ENCODE results near the gene PIK3C2G. TPM values are rescaled to one million over a fixed set of nuclear protein-coding genes. Genes with fewer than 3 reads are reported as not detected.

PIK3C2G gene
- total RNA-seq, 1 experiment from 2014 or later = not detected

DNA sequence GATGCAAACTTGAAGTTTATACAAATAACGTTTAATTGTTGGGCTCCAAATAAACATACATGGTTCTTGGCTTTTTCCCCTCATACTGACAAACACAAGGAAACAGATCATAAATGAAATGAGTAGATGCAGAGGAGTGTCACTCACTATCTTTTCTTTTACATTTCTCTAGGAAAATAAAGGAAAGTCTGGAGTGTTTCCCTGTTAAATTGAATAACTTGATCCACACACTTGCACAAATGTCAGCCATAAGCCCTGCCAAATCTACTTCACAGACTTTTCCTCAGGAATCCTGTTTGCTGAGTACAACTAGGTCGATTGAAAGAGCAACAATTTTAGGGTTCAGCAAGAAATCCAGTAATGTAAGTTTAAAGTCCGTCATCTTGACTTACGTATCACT, 301.2 kb downstream of the PIK3C2G start:
- no TSS peak for BruUV-seq (replicated peaks)
- intact Hi-C loops (cut with micrococcal nuclease; ENCODE audit: unreplicated experiment) = no loop called here
- Histone ChIP-seq H3K4me1 (ENCODE audit: insufficient read depth, low read length, poor library complexity, severe bottlenecking) (no peaks in the 10 kb centered on the region), H3K4me3 (ENCODE audit: low read depth, low read length, poor library complexity, severe bottlenecking) (no peak overlapping the region), H3K27me3 (replicated peaks; ENCODE audit: insufficient read depth, low read depth, low read length, poor library complexity) (no peaks in the 10 kb centered on the region), H3K36me3 (ENCODE audit: insufficient read depth, low read length, poor library complexity, severe bottlenecking) (no peaks in the 10 kb centered on the region), H3K9me3 (ENCODE audit: low read depth, low read length, poor library complexity, severe bottlenecking) (no peaks in the 10 kb centered on the region), H3K27ac (ENCODE audit: low read depth, low read length, poor library complexity, severe bottlenecking) (no peak overlapping the region)
- no peak for TF ChIP-seq EZH2 (IDR thresholded peaks at IDR 0.05; ENCODE audit: borderline replicate concordance, low read depth, low read length, poor library complexity, severe bottlenecking)
- TF ChIP-seq, protein P1, sequence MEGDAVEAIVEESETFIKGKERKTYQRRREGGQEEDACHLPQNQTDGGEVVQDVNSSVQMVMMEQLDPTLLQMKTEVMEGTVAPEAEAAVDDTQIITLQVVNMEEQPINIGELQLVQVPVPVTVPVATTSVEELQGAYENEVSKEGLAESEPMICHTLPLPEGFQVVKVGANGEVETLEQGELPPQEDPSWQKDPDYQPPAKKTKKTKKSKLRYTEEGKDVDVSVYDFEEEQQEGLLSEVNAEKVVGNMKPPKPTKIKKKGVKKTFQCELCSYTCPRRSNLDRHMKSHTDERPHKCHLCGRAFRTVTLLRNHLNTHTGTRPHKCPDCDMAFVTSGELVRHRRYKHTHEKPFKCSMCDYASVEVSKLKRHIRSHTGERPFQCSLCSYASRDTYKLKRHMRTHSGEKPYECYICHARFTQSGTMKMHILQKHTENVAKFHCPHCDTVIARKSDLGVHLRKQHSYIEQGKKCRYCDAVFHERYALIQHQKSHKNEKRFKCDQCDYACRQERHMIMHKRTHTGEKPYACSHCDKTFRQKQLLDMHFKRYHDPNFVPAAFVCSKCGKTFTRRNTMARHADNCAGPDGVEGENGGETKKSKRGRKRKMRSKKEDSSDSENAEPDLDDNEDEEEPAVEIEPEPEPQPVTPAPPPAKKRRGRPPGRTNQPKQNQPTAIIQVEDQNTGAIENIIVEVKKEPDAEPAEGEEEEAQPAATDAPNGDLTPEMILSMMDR (conservative IDR thresholded peaks at IDR 0.05; ENCODE audit: low read depth, low read length) = no peak
- DNase-seq (ENCODE audit: low spot score) = no peak
- CTCF ChIA-PET = no interaction called here
- POLR2A ChIA-PET (ENCODE audit: low non-redundant PET) = no interaction called here

DNA sequence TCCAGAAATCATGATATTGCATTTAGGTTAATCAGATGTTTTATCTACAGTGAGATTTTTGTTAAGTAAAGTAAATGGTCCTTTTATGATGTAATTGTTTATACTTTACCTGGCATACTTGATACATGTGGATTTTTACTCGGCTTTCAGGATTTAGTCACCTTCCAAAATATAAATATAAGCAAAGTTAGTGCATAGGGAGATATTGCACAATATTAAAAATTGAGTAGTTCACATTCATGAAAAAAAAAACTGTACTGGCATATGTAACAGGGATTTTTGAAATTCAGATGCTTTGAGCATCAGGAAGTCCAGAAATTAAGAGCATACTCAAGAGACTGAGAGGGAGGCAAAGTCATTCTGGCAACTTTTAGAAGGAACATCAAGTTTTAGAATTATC, 303.0 kb downstream of the PIK3C2G start:
- no peak for DNase-seq (ENCODE audit: low spot score)
- BruUV-seq (replicated peaks) = no TSS peak
- Histone ChIP-seq H3K4me1 (ENCODE audit: insufficient read depth, low read length, poor library complexity, severe bottlenecking) (no peaks in the 10 kb centered on the region), H3K27ac (ENCODE audit: low read depth, low read length, poor library complexity, severe bottlenecking) (no peak overlapping the region), H3K4me3 (ENCODE audit: low read depth, low read length, poor library complexity, severe bottlenecking) (no peak overlapping the region), H3K9me3 (ENCODE audit: low read depth, low read length, poor library complexity, severe bottlenecking) (no peaks in the 10 kb centered on the region), H3K36me3 (ENCODE audit: insufficient read depth, low read length, poor library complexity, severe bottlenecking) (no peaks in the 10 kb centered on the region), H3K27me3 (replicated peaks; ENCODE audit: insufficient read depth, low read depth, low read length, poor library complexity) (no peaks in the 10 kb centered on the region)
- TF ChIP-seq EZH2 (IDR thresholded peaks at IDR 0.05; ENCODE audit: borderline replicate concordance, low read depth, low read length, poor library complexity, severe bottlenecking) = no peak
- TF ChIP-seq, protein P1 (conservative IDR thresholded peaks at IDR 0.05; ENCODE audit: low read depth, low read length) = no peak
- POLR2A ChIA-PET (ENCODE audit: low non-redundant PET) = no interaction called here
- CTCF ChIA-PET = no interaction called here
- intact Hi-C loops (cut with micrococcal nuclease; ENCODE audit: unreplicated experiment) = no loop called here

DNA sequence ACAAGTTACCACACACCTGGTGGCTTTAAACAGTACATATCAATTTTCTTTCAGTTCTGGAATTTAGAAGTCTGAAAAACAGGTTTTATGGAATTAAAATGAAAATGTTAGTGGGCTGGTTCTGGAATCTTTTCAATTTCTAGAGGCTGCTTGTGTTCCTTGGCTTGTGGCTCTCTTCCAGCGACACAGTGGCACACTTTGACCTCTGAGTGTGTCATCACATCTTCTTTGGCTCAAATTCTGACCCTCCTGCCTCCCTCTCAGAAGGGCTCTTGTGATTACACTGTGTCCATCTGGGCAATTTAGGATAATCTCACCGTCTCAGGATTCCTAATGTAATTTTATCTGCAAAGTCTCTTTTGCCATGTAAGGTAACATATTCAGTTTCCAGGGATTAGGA, 306.5 kb downstream of the PIK3C2G start:
- intact Hi-C loops (cut with micrococcal nuclease; ENCODE audit: unreplicated experiment) = no loop called here
- Histone ChIP-seq H3K4me1 (ENCODE audit: insufficient read depth, low read length, poor library complexity, severe bottlenecking) (no peaks in the 10 kb centered on the region), H3K27me3 (replicated peaks; ENCODE audit: insufficient read depth, low read depth, low read length, poor library complexity) (no peaks in the 10 kb centered on the region), H3K4me3 (ENCODE audit: low read depth, low read length, poor library complexity, severe bottlenecking) (no peak overlapping the region), H3K9me3 (ENCODE audit: low read depth, low read length, poor library complexity, severe bottlenecking) (no peaks in the 10 kb centered on the region), H3K27ac (ENCODE audit: low read depth, low read length, poor library complexity, severe bottlenecking) (no peak overlapping the region), H3K36me3 (ENCODE audit: insufficient read depth, low read length, poor library complexity, severe bottlenecking) (no peaks in the 10 kb centered on the region)
- ChIA-PET CTCF (no interaction called here), POLR2A (ENCODE audit: low non-redundant PET) (no interaction called here)
- no peak for DNase-seq (ENCODE audit: low spot score)
- TF ChIP-seq, protein P1 (conservative IDR thresholded peaks at IDR 0.05; ENCODE audit: low read depth, low read length) = no peak
- TF ChIP-seq EZH2 (IDR thresholded peaks at IDR 0.05; ENCODE audit: borderline replicate concordance, low read depth, low read length, poor library complexity, severe bottlenecking) = no peak
- no TSS peak for BruUV-seq (replicated peaks)

All from A673 (cell line).